Thoracic aorta (tissue), 2 donors: ENCODE results near the gene ISG15. TPM values are rescaled to one million over a fixed set of nuclear protein-coding genes. Genes with fewer than 3 reads are reported as not detected.

Source experiments
- ATAC-seq: fragments of 150-250 bp; one replicate; pipeline ENCODE4 v1.8.0; 2017; ENCODE audit warnings: low read depth; ENCODE audit not compliant: insufficient number of reproducible peaks, low FRiP score
- DNase-seq: peaks from one replicate; pipeline ENCODE4 v3.0.0-alpha.2; 2020; ENCODE audit warnings: low spot score
- H3K27ac ChIP-seq, 2 donors: fragments of 200-600 bp; sonication (generic); 1 replicate in 1 of 2; 2 replicates in 1 of 2; pipeline ENCODE4 v1.5.1; 2016; ENCODE audit warnings: mild to moderate bottlenecking in 2 of 2, moderate library complexity in 2 of 2
- H3K27me3 ChIP-seq: fragments of 200-600 bp; sonication (generic); replicated peaks from 2 replicates; pipeline ENCODE4 v1.6.0; 2016; ENCODE audit warnings: mild to moderate bottlenecking; ENCODE audit not compliant: insufficient read depth
- H3K36me3 ChIP-seq: fragments of 200-600 bp; sonication (generic); one replicate; pipeline ENCODE4 v1.5.1; 2016
- H3K4me1 ChIP-seq, 2 donors: fragments of 200-600 bp; sonication (generic); 1 replicate in 1 of 2; 2 replicates in 1 of 2; pipeline versions ENCODE4 v1.5.1 to v1.6.0; 2016; ENCODE audit warnings: low read depth in 2 of 2, mild to moderate bottlenecking in 1 of 2; ENCODE audit not compliant: control insufficient read depth in 1 of 2
- H3K4me3 ChIP-seq: fragments of 200-600 bp; sonication (generic); 2 replicates; pipeline ENCODE4 v1.5.1; 2016; ENCODE audit warnings: mild to moderate bottlenecking
- H3K9me3 ChIP-seq: fragments of 200-600 bp; sonication (generic); 2 replicates; pipeline ENCODE4 v1.5.1; 2016
- total RNA-seq, 2 donors: library from RNA; depleted of rRNA; stranded (reverse); fragments of >200 nt; gene quantifications; one replicate each; pipeline versions ENCODE4 v1.1.0 to v1.2.3, GENCODE V29; 2016
- TF ChIP-seq, protein P1 (sequence below): fragments of 200-600 bp; sonication (generic); IDR thresholded peaks from one replicate; pipeline ENCODE4 v1.5.1; 2019; ENCODE audit warnings: antibody characterized with exemption

Gene ISG15
- total RNA-seq, 2 donors from 2014 or later = 31.5 to 104 TPM

- no peaks in the 10 kb centered on the region for H3K27me3 ChIP-seq
- H3K4me3 ChIP-seq = no peak overlapping the region
- TF ChIP-seq, protein P1, sequence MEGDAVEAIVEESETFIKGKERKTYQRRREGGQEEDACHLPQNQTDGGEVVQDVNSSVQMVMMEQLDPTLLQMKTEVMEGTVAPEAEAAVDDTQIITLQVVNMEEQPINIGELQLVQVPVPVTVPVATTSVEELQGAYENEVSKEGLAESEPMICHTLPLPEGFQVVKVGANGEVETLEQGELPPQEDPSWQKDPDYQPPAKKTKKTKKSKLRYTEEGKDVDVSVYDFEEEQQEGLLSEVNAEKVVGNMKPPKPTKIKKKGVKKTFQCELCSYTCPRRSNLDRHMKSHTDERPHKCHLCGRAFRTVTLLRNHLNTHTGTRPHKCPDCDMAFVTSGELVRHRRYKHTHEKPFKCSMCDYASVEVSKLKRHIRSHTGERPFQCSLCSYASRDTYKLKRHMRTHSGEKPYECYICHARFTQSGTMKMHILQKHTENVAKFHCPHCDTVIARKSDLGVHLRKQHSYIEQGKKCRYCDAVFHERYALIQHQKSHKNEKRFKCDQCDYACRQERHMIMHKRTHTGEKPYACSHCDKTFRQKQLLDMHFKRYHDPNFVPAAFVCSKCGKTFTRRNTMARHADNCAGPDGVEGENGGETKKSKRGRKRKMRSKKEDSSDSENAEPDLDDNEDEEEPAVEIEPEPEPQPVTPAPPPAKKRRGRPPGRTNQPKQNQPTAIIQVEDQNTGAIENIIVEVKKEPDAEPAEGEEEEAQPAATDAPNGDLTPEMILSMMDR = no peak
- no peak for ATAC-seq
- no peak for DNase-seq
- no peak overlapping the region for H3K27ac ChIP-seq
- no peaks in the 10 kb centered on the region for H3K36me3 ChIP-seq
- H3K4me1 ChIP-seq = peaks cover 0 to 13% of the 10 kb centered on the region in 2 donors
- H3K9me3 ChIP-seq = no peaks in the 10 kb centered on the region
Measured at GRCh38 chr1:980602-981395, 32.5 kb upstream of the ISG15 start.

DNA sequence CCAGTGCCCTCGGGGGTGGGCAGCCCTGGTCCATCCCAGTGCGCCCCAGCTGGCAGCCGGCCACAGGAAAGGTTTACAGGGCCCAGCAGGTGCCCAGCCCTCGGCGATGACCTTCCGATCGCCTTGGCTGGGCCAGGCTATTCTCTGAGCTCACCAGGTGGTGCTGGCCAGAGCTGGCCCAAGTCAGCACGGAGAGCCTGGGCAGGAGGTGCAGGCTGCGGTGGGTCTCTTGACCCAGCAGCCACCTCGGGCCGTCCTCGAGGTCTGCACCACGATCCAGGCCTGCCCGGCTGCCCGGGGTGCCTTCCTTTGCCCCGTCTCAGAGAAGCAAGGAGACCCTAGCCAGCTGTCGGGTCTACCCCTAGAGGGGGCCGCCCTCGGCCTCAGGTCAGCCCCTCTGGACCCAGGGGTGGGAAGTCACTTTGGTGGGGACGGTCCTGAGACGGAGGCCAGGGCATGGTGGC, 31.8 kb upstream of the ISG15 start:
- ATAC-seq = no peak
- Histone ChIP-seq H3K4me3 (no peak overlapping the region), H3K27ac (no peak overlapping the region), H3K9me3 (no peaks in the 10 kb centered on the region), H3K36me3 (no peaks in the 10 kb centered on the region), H3K4me1 (peaks cover 0 to 8% of the 10 kb centered on the region in 2 donors), H3K27me3 (no peaks in the 10 kb centered on the region)
- no peak for DNase-seq
- TF ChIP-seq, protein P1 = no peak

DNA sequence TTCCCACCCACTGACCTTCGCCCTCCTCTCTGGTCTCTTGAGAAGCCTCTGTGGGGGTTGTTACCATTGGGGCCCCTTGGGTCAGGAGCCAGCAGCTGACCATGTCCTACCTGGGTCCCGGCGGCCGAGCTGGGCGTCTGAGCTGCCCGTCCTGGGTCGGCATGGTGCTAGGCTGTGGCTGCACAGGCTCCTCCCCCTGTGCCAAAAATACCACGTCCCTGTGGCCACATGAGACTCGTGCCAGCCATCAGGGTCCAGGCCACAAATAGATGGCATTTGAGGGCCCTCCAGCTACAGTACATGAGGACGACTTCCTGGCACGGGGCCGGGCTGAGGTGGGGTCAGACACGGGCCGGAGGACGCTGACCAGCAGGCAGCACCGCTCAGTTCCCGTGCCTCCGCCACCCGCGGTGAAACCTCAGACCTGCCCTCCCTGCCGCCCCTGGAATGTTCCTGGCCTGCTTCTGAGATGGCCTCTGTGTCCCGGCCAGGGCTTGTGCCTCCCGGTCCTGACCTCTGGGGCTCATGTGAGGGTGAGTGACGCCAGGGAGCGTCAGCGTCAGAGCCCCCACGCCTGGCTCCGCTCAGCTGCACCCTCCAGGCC, 31.2 kb upstream of the ISG15 start, which contains the start of gene PERM1:
PERM1 (minus strand) TSS at position 139 of the 604 bp plus-strand sequence. CDS start 1,064 bp downstream, outside the sequence.
- no peaks in the 10 kb centered on the region for H3K36me3 ChIP-seq
- no peaks in the 10 kb centered on the region for H3K27me3 ChIP-seq
- no peak for DNase-seq
- TF ChIP-seq, protein P1 = no peak
- peaks cover 0 to 8% of the 10 kb centered on the region in 2 donors for H3K4me1 ChIP-seq
- H3K9me3 ChIP-seq = no peaks in the 10 kb centered on the region
- H3K4me3 ChIP-seq = no peak within 1 kb of the TSS
- no peak within 1 kb of the TSS for H3K27ac ChIP-seq
- no peak for ATAC-seq

GRCh38 chr1:982765-983436, 30.4 kb upstream of the ISG15 start:
- no peaks in the 10 kb centered on the region for H3K27me3 ChIP-seq
- H3K4me3 ChIP-seq = no peak overlapping the region
- no peaks in the 10 kb centered on the region for H3K36me3 ChIP-seq
- DNase-seq (no peak), ATAC-seq (no peak)
- TF ChIP-seq, protein P1 = no peak
- no peak overlapping the region for H3K27ac ChIP-seq
- peaks cover 0 to 8% of the 10 kb centered on the region in 2 donors for H3K4me1 ChIP-seq
- no peaks in the 10 kb centered on the region for H3K9me3 ChIP-seq
